Measurements from ENCODE around the gene TRPM3.

Gene TRPM3

DNA sequence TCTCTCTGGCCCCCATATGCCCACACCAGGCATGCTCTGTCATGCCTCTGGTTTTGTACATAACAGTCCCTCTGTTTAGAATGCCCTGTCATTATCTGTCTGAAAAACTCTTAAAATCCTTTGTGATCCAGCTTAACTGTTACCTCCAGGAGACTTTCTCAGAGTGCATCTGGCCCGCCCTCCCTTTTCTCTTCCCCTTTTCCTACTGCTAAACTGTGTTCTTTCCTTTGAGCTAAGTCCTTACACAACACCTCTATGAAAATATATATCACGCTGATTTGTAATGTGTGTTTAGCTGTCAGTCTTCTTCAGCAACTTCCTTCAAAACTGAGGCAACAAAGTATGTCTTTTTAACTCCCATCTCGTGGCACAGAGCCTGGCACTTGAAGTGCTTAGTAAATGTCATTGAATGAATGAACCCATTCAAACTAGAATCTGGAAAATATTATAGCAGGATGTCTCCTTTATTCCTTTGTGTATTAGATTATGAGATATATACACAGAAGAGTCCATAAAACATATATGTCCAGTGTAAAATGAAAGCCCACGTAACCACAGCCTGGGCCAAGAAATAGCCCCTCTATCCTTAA, 540.7 kb downstream of the TRPM3 start:
- Histone ChIP-seq H2AFZ (no peak overlapping the region), H3K36me3 (ENCODE audit: control insufficient read depth, insufficient read depth, low read length) (no peaks in the 10 kb centered on the region), H3K9me3 (ENCODE audit: control insufficient read depth, low read length) (no peaks in the 10 kb centered on the region), H3K4me3 (ENCODE audit: low read depth, low read length) (no peak overlapping the region), H3K9ac (no peak overlapping the region), H3K79me2 (no peaks in the 10 kb centered on the region), H3K27ac (no peak overlapping the region), H3K4me2 (ENCODE audit: low read length) (no peak overlapping the region), H3K4me1 (peaks cover 6% of the 10 kb centered on the region), H3K27me3 (ENCODE audit: control insufficient read depth, insufficient read depth, low read length) (no peaks in the 10 kb centered on the region)
- TF ChIP-seq, protein P1, sequence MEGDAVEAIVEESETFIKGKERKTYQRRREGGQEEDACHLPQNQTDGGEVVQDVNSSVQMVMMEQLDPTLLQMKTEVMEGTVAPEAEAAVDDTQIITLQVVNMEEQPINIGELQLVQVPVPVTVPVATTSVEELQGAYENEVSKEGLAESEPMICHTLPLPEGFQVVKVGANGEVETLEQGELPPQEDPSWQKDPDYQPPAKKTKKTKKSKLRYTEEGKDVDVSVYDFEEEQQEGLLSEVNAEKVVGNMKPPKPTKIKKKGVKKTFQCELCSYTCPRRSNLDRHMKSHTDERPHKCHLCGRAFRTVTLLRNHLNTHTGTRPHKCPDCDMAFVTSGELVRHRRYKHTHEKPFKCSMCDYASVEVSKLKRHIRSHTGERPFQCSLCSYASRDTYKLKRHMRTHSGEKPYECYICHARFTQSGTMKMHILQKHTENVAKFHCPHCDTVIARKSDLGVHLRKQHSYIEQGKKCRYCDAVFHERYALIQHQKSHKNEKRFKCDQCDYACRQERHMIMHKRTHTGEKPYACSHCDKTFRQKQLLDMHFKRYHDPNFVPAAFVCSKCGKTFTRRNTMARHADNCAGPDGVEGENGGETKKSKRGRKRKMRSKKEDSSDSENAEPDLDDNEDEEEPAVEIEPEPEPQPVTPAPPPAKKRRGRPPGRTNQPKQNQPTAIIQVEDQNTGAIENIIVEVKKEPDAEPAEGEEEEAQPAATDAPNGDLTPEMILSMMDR (IDR thresholded peaks at IDR 0.05), result no peak

DNA sequence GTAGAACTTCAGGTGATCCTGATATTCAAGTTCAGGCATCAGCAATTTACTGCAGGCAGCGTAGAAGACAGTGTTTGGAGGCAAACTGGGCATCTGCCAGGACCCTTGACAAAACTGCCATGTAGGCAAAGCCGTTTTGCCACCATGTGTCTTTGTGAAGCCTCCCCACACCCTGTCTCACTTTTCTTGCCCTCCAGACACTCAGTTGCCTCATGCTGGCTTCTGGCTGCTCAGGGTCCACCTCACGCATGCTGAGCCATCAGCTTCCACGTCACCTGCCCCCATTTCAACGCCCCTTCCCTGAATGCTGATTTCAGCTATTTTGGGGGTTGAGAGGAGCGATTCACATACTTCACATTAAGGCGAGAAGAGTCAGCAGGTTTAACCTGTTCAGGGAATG, 541.7 kb downstream of the TRPM3 start:
- Histone ChIP-seq H2AFZ (peak overlapping the region; percentile 7), H3K36me3 (ENCODE audit: control insufficient read depth, insufficient read depth, low read length) (no peaks in the 10 kb centered on the region), H3K9ac (no peak overlapping the region), H3K4me3 (ENCODE audit: low read depth, low read length) (no peak overlapping the region), H3K27me3 (ENCODE audit: control insufficient read depth, insufficient read depth, low read length) (no peaks in the 10 kb centered on the region), H3K27ac (peak overlapping the region; percentile 30), H3K4me1 (peaks cover 6% of the 10 kb centered on the region), H3K9me3 (ENCODE audit: control insufficient read depth, low read length) (no peaks in the 10 kb centered on the region), H3K79me2 (no peaks in the 10 kb centered on the region), H3K4me2 (ENCODE audit: low read length) (peak overlapping the region; percentile 27)
- TF ChIP-seq, protein P1 (IDR thresholded peaks at IDR 0.05), result no peak

DNA sequence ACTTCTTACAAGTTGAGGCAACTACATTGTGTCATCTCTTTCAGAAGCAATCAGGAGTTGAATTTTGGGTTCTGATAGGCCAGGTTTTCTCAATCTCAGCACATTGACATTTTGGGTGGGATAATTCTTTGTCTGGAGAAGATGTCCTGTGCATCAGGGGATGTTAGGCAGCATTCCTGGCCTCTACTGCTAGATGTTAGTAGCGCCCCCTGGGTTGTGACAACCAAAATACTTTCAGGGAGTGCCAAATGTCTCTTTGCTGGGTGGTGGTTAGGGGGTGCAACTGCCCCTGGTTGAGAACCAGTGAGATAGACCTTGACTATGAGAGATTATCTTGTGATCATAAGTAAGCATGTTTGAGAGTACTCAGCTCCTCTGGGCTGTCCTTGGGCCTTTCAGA, 542.7 kb downstream of the TRPM3 start:
- Histone ChIP-seq H3K79me2 (no peaks in the 10 kb centered on the region), H3K4me3 (ENCODE audit: low read depth, low read length) (no peak overlapping the region), H3K27me3 (ENCODE audit: control insufficient read depth, insufficient read depth, low read length) (no peaks in the 10 kb centered on the region), H2AFZ (no peak overlapping the region), H3K9me3 (ENCODE audit: control insufficient read depth, low read length) (no peaks in the 10 kb centered on the region), H3K9ac (no peak overlapping the region), H3K4me2 (ENCODE audit: low read length) (no peak overlapping the region), H3K4me1 (peaks cover 6% of the 10 kb centered on the region), H3K27ac (no peak overlapping the region), H3K36me3 (ENCODE audit: control insufficient read depth, insufficient read depth, low read length) (no peaks in the 10 kb centered on the region)
- TF ChIP-seq, protein P1 (IDR thresholded peaks at IDR 0.05), result no peak

DNA sequence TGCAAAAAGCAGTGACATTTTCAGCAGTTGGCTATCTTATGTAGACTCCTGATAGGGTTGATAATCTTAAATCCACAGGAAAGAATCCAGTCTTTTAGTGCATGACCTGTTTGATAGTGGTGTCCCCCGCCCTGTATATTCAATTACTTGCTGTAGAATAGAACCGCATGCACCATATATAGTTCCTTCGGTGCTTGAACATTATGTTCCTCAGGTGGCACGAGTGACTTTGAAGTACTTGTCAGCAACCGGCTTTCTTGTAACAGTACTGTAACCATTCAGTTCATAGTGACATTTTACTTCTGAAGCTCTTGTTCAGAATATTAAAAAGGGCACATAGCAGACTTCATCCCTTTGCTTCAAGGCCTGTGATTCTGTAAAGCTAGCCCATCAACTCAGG, 543.8 kb downstream of the TRPM3 start:
- H3K4me1 ChIP-seq, result peaks cover 6% of the 10 kb centered on the region
- TF ChIP-seq, protein P1 (IDR thresholded peaks at IDR 0.05), result no peak
- H3K9me3 ChIP-seq (ENCODE audit: control insufficient read depth, low read length), result no peaks in the 10 kb centered on the region
- H3K9ac ChIP-seq, result no peak overlapping the region
- H3K36me3 ChIP-seq (ENCODE audit: control insufficient read depth, insufficient read depth, low read length), result no peaks in the 10 kb centered on the region
- H3K4me2 ChIP-seq (ENCODE audit: low read length), result no peak overlapping the region
- no peaks in the 10 kb centered on the region for H3K27me3 ChIP-seq (ENCODE audit: control insufficient read depth, insufficient read depth, low read length)
- no peak overlapping the region for H2AFZ ChIP-seq
- no peak overlapping the region for H3K4me3 ChIP-seq (ENCODE audit: low read depth, low read length)
- H3K27ac ChIP-seq, result no peak overlapping the region
- no peaks in the 10 kb centered on the region for H3K79me2 ChIP-seq

DNA sequence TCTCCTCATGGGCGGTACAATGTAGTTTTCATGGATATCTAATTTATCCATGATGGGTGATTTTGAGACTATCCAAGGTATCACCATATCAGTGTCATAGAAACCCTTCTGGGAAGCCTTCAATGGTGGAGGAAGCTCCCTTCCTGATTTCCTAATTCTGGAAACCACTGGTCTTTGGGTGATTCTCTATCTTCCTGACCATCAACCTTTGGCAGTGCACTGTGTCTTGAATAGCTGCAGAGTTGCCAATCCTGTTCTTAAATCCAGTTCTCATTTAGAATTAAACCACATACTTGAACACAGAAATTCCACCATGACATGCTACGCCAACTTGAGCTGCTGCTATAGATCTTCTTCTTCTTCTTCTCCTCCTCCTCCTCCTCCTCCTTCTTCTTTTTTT, 545.3 kb downstream of the TRPM3 start:
- Histone ChIP-seq H3K4me3 (ENCODE audit: low read depth, low read length) (no peak overlapping the region), H3K4me1 (peaks cover 3% of the 10 kb centered on the region), H3K4me2 (ENCODE audit: low read length) (no peak overlapping the region), H3K9me3 (ENCODE audit: control insufficient read depth, low read length) (no peaks in the 10 kb centered on the region), H3K36me3 (ENCODE audit: control insufficient read depth, insufficient read depth, low read length) (no peaks in the 10 kb centered on the region), H3K27me3 (ENCODE audit: control insufficient read depth, insufficient read depth, low read length) (no peaks in the 10 kb centered on the region), H2AFZ (no peak overlapping the region), H3K79me2 (no peaks in the 10 kb centered on the region), H3K9ac (no peak overlapping the region), H3K27ac (no peak overlapping the region)
- TF ChIP-seq, protein P1 (IDR thresholded peaks at IDR 0.05), result no peak
